HG03103 (cell line): ENCODE measurements around the gene PITPNC1.
"Not testable (repeated sequence)": the region's sequence is repeated elsewhere in the genome, so short reads cannot be mapped to it uniquely, and the experiment has no call there.

Source experiments
- ATAC-seq: cut with Tn5 transposase; IDR thresholded peaks from one replicate; pipeline ENCODE4 v1.9.1; 2021; ENCODE audit warnings: low read depth; ENCODE audit not compliant: unreplicated experiment

PITPNC1 gene

GRCh38 chr17:67427424-67427823 is 50.3 kb downstream of the PITPNC1 start:
- no peak for ATAC-seq

GRCh38 chr17:67430515-67430914 is 53.4 kb downstream of the PITPNC1 start:
- not testable (repeated sequence) for ATAC-seq

- no peak for ATAC-seq
Observed at GRCh38 chr17:67431249-67432015, 54.4 kb downstream of the PITPNC1 start.

- ATAC-seq = no peak
Observed at GRCh38 chr17:67433248-67433924, 56.3 kb downstream of the PITPNC1 start.

GRCh38 chr17:67434061-67434525 is 57.0 kb downstream of the PITPNC1 start:
- ATAC-seq = no peak

GRCh38 chr17:67435122-67435521 is 58.0 kb downstream of the PITPNC1 start:
- ATAC-seq = no peak

- ATAC-seq = no peak
Observed at GRCh38 chr17:67435786-67436185, 58.7 kb downstream of the PITPNC1 start.

- no peak for ATAC-seq
Observed at GRCh38 chr17:67436233-67436632, 59.2 kb downstream of the PITPNC1 start.

GRCh38 chr17:67438667-67439066 is 61.6 kb downstream of the PITPNC1 start:
- no peak for ATAC-seq

- ATAC-seq = no peak
Observed at GRCh38 chr17:67439269-67439668, 62.2 kb downstream of the PITPNC1 start.

GRCh38 chr17:67440277-67441051 is 63.4 kb downstream of the PITPNC1 start:
- no peak for ATAC-seq

- ATAC-seq = no peak
Observed at GRCh38 chr17:67441052-67441895, 64.2 kb downstream of the PITPNC1 start.

- no peak for ATAC-seq
Observed at GRCh38 chr17:67441896-67442219, 64.8 kb downstream of the PITPNC1 start.

GRCh38 chr17:67442787-67443624 is 65.9 kb downstream of the PITPNC1 start:
- ATAC-seq = no peak

- ATAC-seq = no peak
Observed at GRCh38 chr17:67443931-67444595, 67.0 kb downstream of the PITPNC1 start.

- no peak for ATAC-seq
Observed at GRCh38 chr17:67448449-67448848, 71.4 kb downstream of the PITPNC1 start.

- ATAC-seq = no peak
Observed at GRCh38 chr17:67449065-67449464, 72.0 kb downstream of the PITPNC1 start.

- ATAC-seq = no peak
Observed at GRCh38 chr17:67449845-67450755, 73.0 kb downstream of the PITPNC1 start.
